B cell (primary cell): ENCODE data around the gene C16orf86.

Source experiments
- EZH2 ChIP-seq: IDR thresholded peaks from 2 replicates; pipeline ENCODE4 v1.6.1; 2012; ENCODE audit warnings: borderline replicate concordance, low read depth, mild to moderate bottlenecking, moderate library complexity, low read length; ENCODE audit not compliant: insufficient read depth, poor library complexity, severe bottlenecking
- TF ChIP-seq, protein P1 (sequence below): fragments of 200-600 bp; IDR thresholded peaks from one replicate; pipeline ENCODE4 v1.8.0; 2022; ENCODE audit warnings: antibody characterized with exemption, mild to moderate bottlenecking

DNA sequence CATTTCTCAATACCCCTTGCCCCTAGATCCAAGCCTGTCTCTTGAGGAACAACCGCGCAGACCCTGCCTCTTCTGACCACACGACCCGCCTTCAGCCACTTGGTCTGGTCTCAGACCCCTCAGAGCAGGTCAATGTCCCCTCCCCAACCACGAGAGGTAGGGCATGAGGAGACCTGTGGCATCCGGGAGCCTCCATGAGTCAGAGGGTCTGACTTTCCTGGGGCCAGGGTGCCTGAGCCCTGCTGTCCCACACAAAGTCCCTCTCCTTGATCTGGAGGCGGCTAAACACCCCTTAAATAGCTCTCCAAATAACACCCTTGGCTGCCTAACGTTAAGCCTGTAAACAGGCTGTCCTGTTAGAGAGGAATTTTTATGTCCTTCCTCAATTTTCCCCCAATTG is 16.6 kb upstream of the C16orf86 start:
- TF ChIP-seq, protein P1, sequence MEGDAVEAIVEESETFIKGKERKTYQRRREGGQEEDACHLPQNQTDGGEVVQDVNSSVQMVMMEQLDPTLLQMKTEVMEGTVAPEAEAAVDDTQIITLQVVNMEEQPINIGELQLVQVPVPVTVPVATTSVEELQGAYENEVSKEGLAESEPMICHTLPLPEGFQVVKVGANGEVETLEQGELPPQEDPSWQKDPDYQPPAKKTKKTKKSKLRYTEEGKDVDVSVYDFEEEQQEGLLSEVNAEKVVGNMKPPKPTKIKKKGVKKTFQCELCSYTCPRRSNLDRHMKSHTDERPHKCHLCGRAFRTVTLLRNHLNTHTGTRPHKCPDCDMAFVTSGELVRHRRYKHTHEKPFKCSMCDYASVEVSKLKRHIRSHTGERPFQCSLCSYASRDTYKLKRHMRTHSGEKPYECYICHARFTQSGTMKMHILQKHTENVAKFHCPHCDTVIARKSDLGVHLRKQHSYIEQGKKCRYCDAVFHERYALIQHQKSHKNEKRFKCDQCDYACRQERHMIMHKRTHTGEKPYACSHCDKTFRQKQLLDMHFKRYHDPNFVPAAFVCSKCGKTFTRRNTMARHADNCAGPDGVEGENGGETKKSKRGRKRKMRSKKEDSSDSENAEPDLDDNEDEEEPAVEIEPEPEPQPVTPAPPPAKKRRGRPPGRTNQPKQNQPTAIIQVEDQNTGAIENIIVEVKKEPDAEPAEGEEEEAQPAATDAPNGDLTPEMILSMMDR: no peak
- no peak for TF ChIP-seq EZH2
